HCT116 (cell line): ENCODE measurements around the gene ZBTB7B. TPM values are rescaled to one million over a fixed set of nuclear protein-coding genes. Genes with fewer than 3 reads are reported as not detected.
A peak's percentile ranks its signal among the peaks of the same experiment; 100 is the strongest.

ENCODE experiments used
- ATAC-seq: fragments of 200-7000 bp; cut with Tn5 transposase; 2 replicates; pipeline ENCODE4 v1.9.1; 2020; ENCODE audit warnings: mild to moderate bottlenecking, moderate library complexity
- BruUV-seq: library from RNA; stranded (reverse); fragments of 400-500 nt; replicated peaks from 2 replicates; lab custom pipeline; 2021; lab: Mats Ljungman, UMichigan
- CTCF ChIA-PET: fragments of 300-600 bp; sonication (Branson Sonifier 250); formaldehyde crosslinking; loops from one replicate; lab custom pipeline; 2021; ENCODE audit warnings: antibody characterized with exemption; lab: Charles Lee
- POLR2A ChIA-PET: fragments of 300-600, 350-600 bp; sonication (Branson Sonifier 250); formaldehyde crosslinking; loops from one replicate; lab custom pipeline; 2021; ENCODE audit warnings: antibody characterized with exemption; lab: Charles Lee
- RAD21 ChIA-PET, 2 experiments: fragments of 300-600 bp; sonication (Branson Sonifier 250); formaldehyde crosslinking; loops; one replicate each; lab custom pipeline; 2023; ENCODE audit warnings: low total read pairs in 2 of 2; ENCODE audit not compliant: uncharacterized antibody in 2 of 2, unreplicated experiment in 2 of 2, low non-redundant PET in 1 of 2; lab: Charles Lee
- DNase-seq: peaks from one replicate; pipeline ENCODE4 v3.0.0-alpha.2; 2010; ENCODE audit warnings: low read depth, low spot score
- H2AFZ ChIP-seq: fragments of 200-600 bp; shearing (Covaris generic), sonication (generic); 2 replicates; pipeline ENCODE4 v1.6.1; 2017; ENCODE audit warnings: low read depth, mixed run types, mixed read lengths, antibody characterized with exemption, low read length; ENCODE audit not compliant: poor library complexity, severe bottlenecking
- H3K27ac ChIP-seq: 2 replicates; pipeline ENCODE4 v1.5.1; 2012; ENCODE audit warnings: low read depth, low read length
- H3K27me3 ChIP-seq: fragments of 200-600 bp; sonication (generic); 2 replicates; pipeline ENCODE4 v1.6.1; 2016; ENCODE audit warnings: mixed run types, low read length, mixed read lengths; ENCODE audit not compliant: insufficient read depth
- H3K36me3 ChIP-seq, 2 experiments: fragments of 200-500 bp in 1 of 2; fragments of 200-600 bp in 1 of 2; sonication (Bioruptor generic) in 1 of 2; sonication (generic) in 1 of 2; 2 replicates each; pipeline versions ENCODE4 v1.5.1 to v1.6.1; 2014 to 2016; ENCODE audit warnings: low read length in 2 of 2, inconsistent platforms in 1 of 2, mixed read lengths in 1 of 2, mixed run types in 1 of 2; ENCODE audit not compliant: insufficient read depth in 2 of 2, control insufficient read depth in 1 of 2
- H3K4me1 ChIP-seq, 2 experiments: fragments of 200-600 bp in 1 of 2; sonication (generic) in 1 of 2; 2 replicates each; pipeline versions ENCODE4 v1.5.1 to v1.6.1; 2012 to 2017; ENCODE audit warnings: low read length in 2 of 2, inconsistent platforms in 1 of 2, mild to moderate bottlenecking in 1 of 2, mixed read lengths in 1 of 2, mixed run types in 1 of 2, moderate library complexity in 1 of 2; ENCODE audit not compliant: insufficient read depth in 2 of 2, control insufficient read depth in 1 of 2
- H3K4me2 ChIP-seq: fragments of 200-600 bp; sonication (generic); 2 replicates; pipeline ENCODE4 v1.6.1; 2017; ENCODE audit warnings: mixed run types, low read length, mixed read lengths
- H3K4me3 ChIP-seq, 2 experiments: fragments of 200-600 bp in 1 of 2; sonication (generic) in 1 of 2; replicated peaks in 1 of 2; 2 replicates each; pipeline ENCODE4 v1.5.1; 2011 to 2016; ENCODE audit warnings: low read length in 2 of 2, control low read depth in 1 of 2, low read depth in 1 of 2, mild to moderate bottlenecking in 1 of 2, mixed read lengths in 1 of 2, mixed run types in 1 of 2
- H3K79me2 ChIP-seq: fragments of 200-600 bp; sonication (generic); 2 replicates; pipeline ENCODE4 v1.6.1; 2017; ENCODE audit warnings: mild to moderate bottlenecking, mixed run types, low read length, moderate library complexity, mixed read lengths; ENCODE audit not compliant: insufficient read depth
- H3K9ac ChIP-seq: fragments of 200-600 bp; sonication (generic); 2 replicates; pipeline ENCODE4 v1.6.1; 2016; ENCODE audit warnings: low read length, mixed read lengths
- H3K9me2 ChIP-seq: fragments of 200-600 bp; sonication (generic), shearing (Covaris generic); 2 replicates; pipeline ENCODE4 v1.6.1; 2017; ENCODE audit warnings: mixed run types, mild to moderate bottlenecking, moderate library complexity; ENCODE audit not compliant: insufficient read depth
- H3K9me3 ChIP-seq, 2 experiments: fragments of 200-500 bp in 1 of 2; fragments of 200-600 bp in 1 of 2; sonication (Bioruptor generic) in 1 of 2; sonication (generic) in 1 of 2; 2 replicates each; pipeline ENCODE4 v1.6.1; 2014 to 2017; ENCODE audit warnings: low read length in 2 of 2, mixed read lengths in 2 of 2, inconsistent platforms in 1 of 2, low read depth in 1 of 2, mild to moderate bottlenecking in 1 of 2, mixed run types in 1 of 2, moderate library complexity in 1 of 2; ENCODE audit not compliant: control insufficient read depth in 1 of 2, insufficient read depth in 1 of 2
- H4K20me1 ChIP-seq: fragments of 200-600 bp; sonication (generic), shearing (Covaris generic); 2 replicates; pipeline ENCODE4 v1.6.1; 2017; ENCODE audit warnings: mixed run types, mild to moderate bottlenecking, moderate library complexity; ENCODE audit not compliant: insufficient read depth
- intact Hi-C: fragments of 100-400 bp; cut with micrococcal nuclease; formaldehyde crosslinking; loops from 2 replicates; pipeline ENCODE4 v1.10.0; 2022
- total RNA-seq: library from RNA; stranded (reverse); gene quantifications from one replicate; pipeline ENCODE4 v1.2.1, GENCODE V29; 2021; ENCODE audit not compliant: unreplicated experiment
- TF ChIP-seq, protein P1 (sequence below), 3 experiments: fragments of 200-600 bp in 1 of 3; sonication (generic) in 1 of 3; IDR thresholded peaks in 2 of 3; conservative IDR thresholded peaks in 1 of 3; 2 replicates each; pipeline ENCODE4 v1.5.1; 2012 to 2017; ENCODE audit warnings: low read depth in 2 of 3, low read length in 2 of 3, antibody characterized with exemption in 1 of 3, borderline replicate concordance in 1 of 3, control low read depth in 1 of 3, mild to moderate bottlenecking in 1 of 3, mixed read lengths in 1 of 3, mixed run types in 1 of 3, moderate library complexity in 1 of 3; ENCODE audit not compliant: insufficient read depth in 1 of 3
- TF ChIP-seq, protein P2 (sequence below): IDR thresholded peaks from 2 replicates; pipeline ENCODE4 v1.6.1; 2012

Gene ZBTB7B
- total RNA-seq, 1 experiment from 2014 or later, result 57.0 TPM

DNA sequence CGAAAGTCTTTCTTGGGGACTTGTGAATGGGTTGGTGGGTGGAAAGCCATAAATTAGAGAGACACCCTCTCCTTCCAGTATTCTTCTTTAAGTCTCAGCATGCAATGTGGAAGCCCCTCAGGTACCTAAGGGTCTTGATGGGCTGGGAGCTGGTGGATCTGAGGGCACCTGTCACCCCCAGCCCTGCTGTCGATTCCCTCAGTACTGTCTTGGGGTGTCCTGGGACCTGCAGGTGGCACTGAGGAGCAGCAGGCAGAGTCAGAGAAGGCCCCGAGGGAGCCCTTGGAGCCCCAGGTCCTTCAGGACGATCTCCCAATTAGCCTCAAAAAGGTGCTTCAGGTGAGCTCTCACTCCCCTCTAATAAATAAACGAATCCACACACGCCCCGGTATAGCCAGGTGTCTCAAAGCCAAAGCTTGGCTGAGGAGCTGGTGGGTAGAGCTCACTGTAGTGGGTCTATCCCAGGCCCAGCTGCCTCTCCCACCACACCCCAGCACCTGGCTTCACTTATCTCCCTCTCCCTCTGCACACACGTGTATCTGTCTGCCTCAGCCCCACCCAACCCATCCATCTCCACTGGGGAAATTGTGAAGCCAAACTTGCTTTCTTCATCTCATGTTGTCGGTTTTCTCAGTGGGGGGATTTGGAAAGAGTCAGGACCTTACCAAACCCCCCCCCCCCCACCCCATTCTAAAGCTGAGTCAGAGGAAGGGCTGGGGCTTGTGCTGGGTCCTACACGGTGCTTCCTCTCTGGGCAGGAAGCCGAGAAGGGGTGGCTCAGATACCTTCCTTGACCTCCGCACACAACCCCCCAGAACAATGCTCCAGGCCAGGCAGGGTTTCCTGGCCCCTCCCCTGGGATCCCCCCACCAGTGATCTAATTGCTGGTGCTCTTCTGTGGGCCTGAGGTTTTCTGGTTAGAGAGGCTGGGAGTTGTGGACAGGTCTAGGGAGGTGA is 50.1 kb downstream of the ZBTB7B start:
- H3K4me3 ChIP-seq, result peak overlapping the region; percentile 90 to 94
- no peak for DNase-seq
- H4K20me1 ChIP-seq, result no peaks in the 10 kb centered on the region
- H3K27ac ChIP-seq, result peak overlapping the region; percentile 93
- POLR2A ChIA-PET, result interaction anchor here (0.6 kb wide), 1 partner anchor 474 kb away, joined by 3 read pairs; no protein-coding TSS in a partner anchor
- no peaks in the 10 kb centered on the region for H3K9me2 ChIP-seq
- intact Hi-C loops, result loop anchor here (5.0 kb wide), 1 partner anchor 50 kb away; the partner anchor contains the start of gene ZBTB7B
- H3K4me2 ChIP-seq, result peak overlapping the region; percentile 100
- H3K36me3 ChIP-seq, result peaks cover 17 to 30% of the 10 kb centered on the region in 2 experiments
- ATAC-seq, result peak; percentile 45
- H3K27me3 ChIP-seq, result no peaks in the 10 kb centered on the region
- H3K4me1 ChIP-seq, result peaks cover 13 to 38% of the 10 kb centered on the region in 2 experiments
- H3K9me3 ChIP-seq, result no peaks in the 10 kb centered on the region
- no TSS peak for BruUV-seq
- TF ChIP-seq, protein P1, sequence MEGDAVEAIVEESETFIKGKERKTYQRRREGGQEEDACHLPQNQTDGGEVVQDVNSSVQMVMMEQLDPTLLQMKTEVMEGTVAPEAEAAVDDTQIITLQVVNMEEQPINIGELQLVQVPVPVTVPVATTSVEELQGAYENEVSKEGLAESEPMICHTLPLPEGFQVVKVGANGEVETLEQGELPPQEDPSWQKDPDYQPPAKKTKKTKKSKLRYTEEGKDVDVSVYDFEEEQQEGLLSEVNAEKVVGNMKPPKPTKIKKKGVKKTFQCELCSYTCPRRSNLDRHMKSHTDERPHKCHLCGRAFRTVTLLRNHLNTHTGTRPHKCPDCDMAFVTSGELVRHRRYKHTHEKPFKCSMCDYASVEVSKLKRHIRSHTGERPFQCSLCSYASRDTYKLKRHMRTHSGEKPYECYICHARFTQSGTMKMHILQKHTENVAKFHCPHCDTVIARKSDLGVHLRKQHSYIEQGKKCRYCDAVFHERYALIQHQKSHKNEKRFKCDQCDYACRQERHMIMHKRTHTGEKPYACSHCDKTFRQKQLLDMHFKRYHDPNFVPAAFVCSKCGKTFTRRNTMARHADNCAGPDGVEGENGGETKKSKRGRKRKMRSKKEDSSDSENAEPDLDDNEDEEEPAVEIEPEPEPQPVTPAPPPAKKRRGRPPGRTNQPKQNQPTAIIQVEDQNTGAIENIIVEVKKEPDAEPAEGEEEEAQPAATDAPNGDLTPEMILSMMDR (IDR thresholded peaks at IDR 0.05 in 2 of 3, conservative IDR thresholded peaks at IDR 0.05 in 1 of 3; ENCODE audit: borderline replicate concordance in 1 of 3, insufficient read depth in 1 of 3, low read depth in 2 of 3, low read length in 2 of 3), result peak in 2 of 3 experiments; percentile 61 to 68; a peak in 4 of 6 replicates
- TF ChIP-seq, protein P2, sequence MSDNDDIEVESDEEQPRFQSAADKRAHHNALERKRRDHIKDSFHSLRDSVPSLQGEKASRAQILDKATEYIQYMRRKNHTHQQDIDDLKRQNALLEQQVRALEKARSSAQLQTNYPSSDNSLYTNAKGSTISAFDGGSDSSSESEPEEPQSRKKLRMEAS, result no peak
- TF ChIP-seq, all 23 proteins: peak for 1
- Histone ChIP-seq H3K79me2 (peaks cover 39% of the 10 kb centered on the region), H2AFZ (no peak overlapping the region), H3K9ac (peak overlapping the region; percentile 90)
- CTCF ChIA-PET, result interaction anchor here (0.7 to 2.0 kb wide), 6 partner anchors 8 to 115 kb away, joined by 3 to 14 read pairs (median 6); partner anchors contain the start of gene EFNA3
- RAD21 ChIA-PET, result interaction anchor here in 1 of 2 experiments (1.1 kb wide), 1 partner anchor 9 kb away, joined by 8 read pairs; no protein-coding TSS in a partner anchor
